Measurements from ENCODE around the gene ZNF605.
"Not testable (repeated sequence)": the region's sequence is repeated elsewhere in the genome, so short reads cannot be mapped to it uniquely, and the experiment has no call there.

Gene ZNF605

GRCh38 chr12:132907216-132907615 is 48.9 kb downstream of the ZNF605 start:
- ATAC-seq (no peak), DNase-seq (no peak)

GRCh38 chr12:132904718-132905328 is 51.3 kb downstream of the ZNF605 start:
- ATAC-seq (peak; percentile 31), DNase-seq (peak; percentile 95)

- DNase-seq: no peak
- ATAC-seq: no peak
Measured at GRCh38 chr12:132899033-132899432, 57.1 kb downstream of the ZNF605 start.

- no peak for ATAC-seq
- no peak for DNase-seq
Measured at GRCh38 chr12:132888852-132889251, 67.3 kb downstream of the ZNF605 start.

GRCh38 chr12:132887513-132888351 is 68.4 kb downstream of the ZNF605 start, which contains the start of gene CHFR:
Gene CHFR (minus strand): TSS chr12:132887605. CDS start chr12:132887328, 277 bp downstream.
- DNase-seq: peak; percentile 94
- peak; percentile 99 for ATAC-seq

GRCh38 chr12:132886529-132887477 is 69.3 kb downstream of the ZNF605 start:
- ATAC-seq (peak; percentile 2), DNase-seq (no peak)

- no peak for ATAC-seq
- DNase-seq: no peak
Measured at GRCh38 chr12:132881818-132882217, 74.3 kb downstream of the ZNF605 start.

- not testable (repeated sequence) for ATAC-seq, DNase-seq
Measured at GRCh38 chr12:132874620-132875019, 81.5 kb downstream of the ZNF605 start.

GRCh38 chr12:132874175-132874574 is 81.9 kb downstream of the ZNF605 start:
- no peak for ATAC-seq
- DNase-seq: no peak

- DNase-seq (peak; percentile 21), ATAC-seq (peak; percentile 79)
Measured at GRCh38 chr12:132873724-132874123, 82.4 kb downstream of the ZNF605 start.

- DNase-seq (peak; percentile 21), ATAC-seq (peak; percentile 61)
Measured at GRCh38 chr12:132872975-132873421, 83.1 kb downstream of the ZNF605 start.

GRCh38 chr12:132872073-132872855 is 83.8 kb downstream of the ZNF605 start:
- DNase-seq (no peak), ATAC-seq (peak; percentile 20)

- DNase-seq (no peak), ATAC-seq (no peak)
Measured at GRCh38 chr12:132869551-132869950, 86.6 kb downstream of the ZNF605 start.
